PC-9 (cell line): ENCODE data around the gene KIF14. TPM values are rescaled to one million over a fixed set of nuclear protein-coding genes. Genes with fewer than 3 reads are reported as not detected.
A peak's percentile ranks its signal among the peaks of the same experiment; 100 is the strongest.

Experiments used
- BruUV-seq: library from RNA; stranded (reverse); fragments of 400-500 nt; replicated peaks from 2 replicates; lab custom pipeline; 2021; lab: Mats Ljungman, UMichigan
- CTCF ChIA-PET: fragments of 300-600 bp; sonication (Branson Sonifier 250); formaldehyde crosslinking; loops from one replicate; lab custom pipeline; 2022; ENCODE audit warnings: antibody characterized with exemption; lab: Charles Lee
- POLR2A ChIA-PET: fragments of 300-600 bp; sonication (Branson Sonifier 250); formaldehyde crosslinking; loops from one replicate; lab custom pipeline; 2022; ENCODE audit warnings: antibody characterized with exemption; ENCODE audit not compliant: unreplicated experiment; lab: Charles Lee
- DNase-seq, 2 experiments: peaks; one replicate each; pipeline versions ENCODE4 v3.0.0 to v3.0.0-alpha.2; 2015 to 2022; ENCODE audit warnings: mixed read lengths in 1 of 2
- H2AFZ ChIP-seq: fragments of 200-600 bp; sonication (generic); 2 replicates; pipeline ENCODE4 v1.8.1; 2017; ENCODE audit warnings: antibody characterized with exemption
- H3F3A ChIP-seq: fragments of 200-600 bp; sonication (generic); 2 replicates; pipeline ENCODE4 v1.8.1; 2017; ENCODE audit warnings: antibody characterized with exemption, mild to moderate bottlenecking, low read depth; ENCODE audit not compliant: insufficient read depth
- H3K27ac ChIP-seq: fragments of 200-600 bp; sonication (generic); 2 replicates; pipeline ENCODE4 v1.6.1; 2016; ENCODE audit warnings: mixed run types
- H3K27me3 ChIP-seq: fragments of 200-600 bp; sonication (generic); 2 replicates; pipeline ENCODE4 v1.6.1; 2016; ENCODE audit warnings: low read depth, mixed run types; ENCODE audit not compliant: insufficient read depth
- H3K36me3 ChIP-seq: fragments of 200-600 bp; sonication (generic); 2 replicates; pipeline ENCODE4 v1.6.1; 2016; ENCODE audit warnings: low read depth, mixed run types
- H3K4me1 ChIP-seq: fragments of 200-600 bp; sonication (generic); replicated peaks from 2 replicates; pipeline ENCODE4 v1.6.1; 2016; ENCODE audit warnings: mixed run types; ENCODE audit not compliant: insufficient read depth
- H3K4me2 ChIP-seq: fragments of 200-600 bp; sonication (generic); 2 replicates; pipeline ENCODE4 v1.6.1; 2017; ENCODE audit warnings: mixed run types
- H3K4me3 ChIP-seq: fragments of 200-600 bp; sonication (generic); 2 replicates; pipeline ENCODE4 v1.6.1; 2016; ENCODE audit warnings: mixed run types
- H3K79me2 ChIP-seq: fragments of 200-600 bp; sonication (generic); 2 replicates; pipeline ENCODE4 v1.6.1; 2017; ENCODE audit warnings: low read depth, mixed run types
- H3K9me2 ChIP-seq: fragments of 200-600 bp; sonication (generic); 2 replicates; pipeline ENCODE4 v1.8.1; 2017; ENCODE audit warnings: mild to moderate bottlenecking; ENCODE audit not compliant: insufficient read depth
- H3K9me3 ChIP-seq: fragments of 200-600 bp; sonication (generic); 2 replicates; pipeline ENCODE4 v1.8.1; 2016; ENCODE audit warnings: low read depth; ENCODE audit not compliant: insufficient read depth
- H4K20me1 ChIP-seq: fragments of 200-600 bp; sonication (generic); 2 replicates; pipeline ENCODE4 v1.8.1; 2017; ENCODE audit not compliant: insufficient read depth
- CTCF ChIP-seq: fragments of 200-600 bp; sonication (generic); conservative IDR thresholded peaks from 2 replicates; pipeline ENCODE4 v1.6.1; 2017; ENCODE audit warnings: mixed run types, antibody characterized with exemption, mild to moderate bottlenecking, moderate library complexity
- EZH2 ChIP-seq: fragments of 200-600 bp; sonication (generic); IDR thresholded peaks from 2 replicates; pipeline ENCODE4 v1.8.0; 2017; ENCODE audit warnings: antibody characterized with exemption, low read depth
- intact Hi-C: fragments of 100-400 bp; cut with micrococcal nuclease; formaldehyde crosslinking; loops from one replicate; pipeline ENCODE4 v1.10.0; 2022; ENCODE audit not compliant: unreplicated experiment
- total RNA-seq: library from RNA; stranded (reverse); gene quantifications from 2 replicates; pipeline ENCODE4 v1.2.3, GENCODE V29; 2021

KIF14 gene
- total RNA-seq, 1 experiment from 2014 or later: 30.0 TPM

GRCh38 chr1:200540281-200540680, 80.3 kb downstream of the KIF14 start:
- no peaks in the 10 kb centered on the region for H3F3A ChIP-seq
- H2AFZ ChIP-seq: no peak overlapping the region
- H3K27ac ChIP-seq: no peak overlapping the region
- H3K9me3 ChIP-seq: no peaks in the 10 kb centered on the region
- H3K4me2 ChIP-seq: no peak overlapping the region
- no peak overlapping the region for H3K4me3 ChIP-seq
- ChIA-PET CTCF (no interaction called here), POLR2A (no interaction called here)
- BruUV-seq: no TSS peak
- no peaks in the 10 kb centered on the region for H3K9me2 ChIP-seq
- no peaks in the 10 kb centered on the region for H3K27me3 ChIP-seq
- intact Hi-C loops: no loop called here
- H3K4me1 ChIP-seq: no peaks in the 10 kb centered on the region
- no peak for DNase-seq
- TF ChIP-seq CTCF (no peak), EZH2 (no peak)
- no peaks in the 10 kb centered on the region for H3K79me2 ChIP-seq
- no peaks in the 10 kb centered on the region for H3K36me3 ChIP-seq
- H4K20me1 ChIP-seq: no peaks in the 10 kb centered on the region

GRCh38 chr1:200538179-200538578, 82.4 kb downstream of the KIF14 start:
- Histone ChIP-seq H3K4me3 (no peak overlapping the region), H3K36me3 (no peaks in the 10 kb centered on the region), H3K79me2 (no peaks in the 10 kb centered on the region), H4K20me1 (no peaks in the 10 kb centered on the region), H2AFZ (no peak overlapping the region), H3K27ac (no peak overlapping the region), H3K9me2 (no peaks in the 10 kb centered on the region), H3F3A (no peaks in the 10 kb centered on the region), H3K4me2 (no peak overlapping the region), H3K9me3 (no peaks in the 10 kb centered on the region), H3K27me3 (no peaks in the 10 kb centered on the region), H3K4me1 (no peaks in the 10 kb centered on the region)
- ChIA-PET POLR2A (interaction anchor here (0.7 kb wide), 1 partner anchor 133 kb away, joined by 3 read pairs; no protein-coding TSS in a partner anchor), CTCF (no interaction called here)
- intact Hi-C loops: no loop called here
- DNase-seq: no peak
- no TSS peak for BruUV-seq
- TF ChIP-seq EZH2: no peak
- TF ChIP-seq CTCF: no peak

- Histone ChIP-seq H3K36me3 (no peaks in the 10 kb centered on the region), H3K9me2 (no peaks in the 10 kb centered on the region), H3K27me3 (no peaks in the 10 kb centered on the region), H3K9me3 (no peaks in the 10 kb centered on the region), H4K20me1 (no peaks in the 10 kb centered on the region), H3K79me2 (no peaks in the 10 kb centered on the region), H3K4me1 (no peaks in the 10 kb centered on the region), H3K27ac (no peak overlapping the region), H3F3A (no peaks in the 10 kb centered on the region), H2AFZ (no peak overlapping the region), H3K4me3 (no peak overlapping the region), H3K4me2 (no peak overlapping the region)
- ChIA-PET POLR2A (interaction anchor here (0.6 kb wide), 1 partner anchor 192 kb away, joined by 8 read pairs; no protein-coding TSS in a partner anchor), CTCF (interaction anchor here (0.5 to 1.2 kb wide), 6 partner anchors 10 to 817 kb away, joined by 3 to 4 read pairs (median 3); no protein-coding TSS in a partner anchor)
- TF ChIP-seq EZH2 (no peak), CTCF (no peak; the same call in 1 of the 2 replicates)
- DNase-seq: peak; percentile 55 to 68
- intact Hi-C loops: loop anchor here (1.0 kb wide), 1 partner anchor 268 kb away; no protein-coding TSS in a partner anchor
- no TSS peak for BruUV-seq
Observed at GRCh38 chr1:200535605-200536004, 84.9 kb downstream of the KIF14 start.
